GM18511 (cell line): ENCODE results near the gene TCEAL7.

Experiments used
- ATAC-seq: cut with Tn5 transposase; IDR thresholded peaks from one replicate; pipeline ENCODE4 v1.9.1; 2021; ENCODE audit warnings: mild to moderate bottlenecking, moderate library complexity; ENCODE audit not compliant: unreplicated experiment

The TCEAL7 gene

GRCh38 chrX:103363046-103363445 is 33.0 kb downstream of the TCEAL7 start:
- no peak for ATAC-seq

GRCh38 chrX:103367502-103367901 is 37.5 kb downstream of the TCEAL7 start:
- no peak for ATAC-seq

DNA sequence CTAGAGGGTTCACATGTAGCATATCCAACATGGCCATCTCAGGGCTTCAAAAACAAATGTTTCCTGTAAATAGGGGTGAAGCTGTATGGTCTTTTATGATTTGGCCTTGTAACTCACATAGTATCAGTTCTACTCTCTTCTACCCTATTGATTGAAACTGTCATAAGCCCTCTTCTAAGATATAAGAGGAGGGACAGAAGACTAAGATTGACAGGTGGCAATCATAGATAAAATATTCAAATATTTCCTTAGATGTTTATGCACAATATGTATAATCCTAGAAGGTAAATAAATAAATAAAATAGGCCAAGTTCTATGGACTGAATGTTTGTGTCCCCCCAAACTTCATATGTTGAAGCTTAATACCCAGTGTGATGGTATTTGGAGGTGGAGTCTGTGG is 39.4 kb downstream of the TCEAL7 start:
- no peak for ATAC-seq

DNA sequence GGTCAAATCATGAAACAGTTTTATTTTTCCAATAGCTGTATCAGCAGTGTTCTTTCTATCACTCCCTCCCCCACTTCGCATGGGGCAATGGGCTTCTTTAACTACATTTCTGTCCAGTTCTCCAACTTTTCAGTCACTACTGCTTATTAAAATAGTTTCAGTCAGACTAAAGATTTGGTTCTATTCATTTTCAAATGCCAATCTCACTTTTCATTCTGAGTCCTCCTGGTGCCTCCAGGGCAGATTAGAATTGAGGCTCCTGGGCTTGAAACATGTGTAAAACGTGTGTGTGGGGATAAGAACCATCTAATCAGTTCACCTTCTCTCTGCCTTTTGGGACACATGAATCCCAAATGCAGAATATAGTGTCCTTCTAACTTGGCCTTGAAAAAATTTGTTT is 42.8 kb downstream of the TCEAL7 start:
- ATAC-seq, result no peak

GRCh38 chrX:103373581-103373980 is 43.5 kb downstream of the TCEAL7 start:
- no peak for ATAC-seq

- ATAC-seq, result no peak
Measured at GRCh38 chrX:103376118-103376978, 46.3 kb downstream of the TCEAL7 start, which contains the start of gene BEX3. BEX3 (plus strand) TSS chrX:103376538; CDS start chrX:103377522, 984 bp downstream.

DNA sequence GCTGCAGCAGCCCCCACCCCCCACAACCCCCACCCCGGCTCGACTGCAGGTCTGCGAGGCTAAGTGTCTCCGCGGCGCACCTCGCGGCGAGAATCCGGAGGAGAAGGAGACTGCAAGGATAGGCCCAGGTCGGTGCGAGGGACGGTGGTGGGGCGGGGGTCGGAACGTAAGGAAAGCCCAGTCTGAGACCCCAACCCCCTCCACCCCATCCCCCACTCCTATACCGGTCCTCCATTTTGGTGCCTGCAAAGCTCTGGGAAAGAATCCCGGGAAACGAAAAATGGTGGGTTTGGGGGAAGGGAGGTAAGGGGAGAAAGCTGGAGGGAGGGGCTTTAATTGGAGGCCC is 46.9 kb downstream of the TCEAL7 start:
- ATAC-seq, result no peak

GRCh38 chrX:103378990-103379389 is 49.0 kb downstream of the TCEAL7 start:
- no peak for ATAC-seq
